CD14-positive monocyte (primary cell): ENCODE results near the gene ZNF688. TPM values are rescaled to one million over a fixed set of nuclear protein-coding genes. Genes with fewer than 3 reads are reported as not detected.

Source experiments
- DNase-seq, 3 donors: peaks; one replicate each; pipeline ENCODE4 v3.0.0-alpha.2; 2011 to 2022
- H2AFZ ChIP-seq: 2 replicates; pipeline ENCODE4 v1.6.0; 2012; ENCODE audit warnings: mild to moderate bottlenecking, low read depth, low read length, inconsistent platforms; ENCODE audit not compliant: insufficient read depth, poor library complexity, severe bottlenecking
- H3K27ac ChIP-seq, 2 donors: 1 replicate in 1 of 2; 2 replicates in 1 of 2; pipeline ENCODE4 v1.5.1; 2012 to 2013; ENCODE audit warnings: low read length in 2 of 2, control low read depth in 1 of 2, inconsistent platforms in 1 of 2, low read depth in 1 of 2, mild to moderate bottlenecking in 1 of 2
- H3K27me3 ChIP-seq, 2 donors: one replicate each; pipeline versions ENCODE4 v1.6.0 to v1.6.1; 2011 to 2013; ENCODE audit warnings: low read length in 2 of 2; ENCODE audit not compliant: control insufficient read depth in 2 of 2, insufficient read depth in 2 of 2
- H3K36me3 ChIP-seq, 2 donors: replicated peaks in 1 of 2; 1 replicate in 1 of 2; 2 replicates in 1 of 2; pipeline versions ENCODE4 v1.5.1 to v1.6.1; 2012 to 2013; ENCODE audit warnings: low read length in 2 of 2, control low read depth in 1 of 2, inconsistent platforms in 1 of 2, mild to moderate bottlenecking in 1 of 2; ENCODE audit not compliant: insufficient read depth in 2 of 2, control insufficient read depth in 1 of 2
- H3K4me1 ChIP-seq, 2 donors: 1 replicate in 1 of 2; 2 replicates in 1 of 2; pipeline versions ENCODE4 v1.5.1 to v1.6.1; 2012 to 2013; ENCODE audit warnings: low read length in 2 of 2, control low read depth in 1 of 2, inconsistent platforms in 1 of 2, mild to moderate bottlenecking in 1 of 2, moderate library complexity in 1 of 2; ENCODE audit not compliant: insufficient read depth in 2 of 2, control insufficient read depth in 1 of 2
- H3K4me2 ChIP-seq: replicated peaks from 2 replicates; pipeline ENCODE3; 2012; ENCODE audit warnings: low read length, moderate library complexity, mild to moderate bottlenecking; ENCODE audit not compliant: poor library complexity, severe bottlenecking; ENCODE audit errors: extremely low read depth
- H3K4me3 ChIP-seq, 3 experiments: fragments of 200-600 bp in 1 of 3; sonication (generic) in 1 of 3; replicated peaks in 1 of 3; 1 replicate in 2 of 3; 2 replicates in 1 of 3; pipeline ENCODE4 v1.5.1; 2011 to 2013; ENCODE audit warnings: low read length in 3 of 3, mild to moderate bottlenecking in 3 of 3, control low read depth in 2 of 3, low read depth in 2 of 3, inconsistent platforms in 1 of 3, moderate library complexity in 1 of 3
- H3K79me2 ChIP-seq: 2 replicates; pipeline ENCODE4 v1.6.0; 2012; ENCODE audit warnings: mild to moderate bottlenecking, control low read depth, inconsistent platforms, low read length, moderate library complexity; ENCODE audit not compliant: insufficient read depth
- H3K9ac ChIP-seq: 2 replicates; pipeline ENCODE4 v1.6.0; 2017; ENCODE audit warnings: low read length, mild to moderate bottlenecking; ENCODE audit not compliant: insufficient read depth, poor library complexity, severe bottlenecking
- H3K9me3 ChIP-seq, 2 donors: replicated peaks in 1 of 2; 1 replicate in 1 of 2; 2 replicates in 1 of 2; pipeline versions ENCODE4 v1.5.1 to v1.6.1; 2012 to 2013; ENCODE audit warnings: low read length in 2 of 2, control low read depth in 1 of 2; ENCODE audit not compliant: control insufficient read depth in 1 of 2, insufficient read depth in 1 of 2
- H4K20me1 ChIP-seq: 2 replicates; pipeline ENCODE4 v1.6.0; 2012; ENCODE audit warnings: mild to moderate bottlenecking, low read length, control low read depth, moderate library complexity; ENCODE audit not compliant: insufficient read depth
- H3K27ac Mint-ChIP-seq, 7 donors: one replicate each; pipeline ENCODE4 v1.8.0; 2020; ENCODE audit warnings: mild to moderate bottlenecking in 7 of 7, mixed read lengths in 7 of 7, moderate library complexity in 6 of 7, inconsistent platforms in 2 of 7
- H3K27me3 Mint-ChIP-seq, 3 donors: one replicate each; pipeline ENCODE4 v1.8.0; 2021 to 2022; ENCODE audit warnings: low read depth in 3 of 3, mild to moderate bottlenecking in 3 of 3, mixed read lengths in 3 of 3, moderate library complexity in 3 of 3, inconsistent platforms in 1 of 3
- H3K36me3 Mint-ChIP-seq, 2 donors: one replicate each; pipeline ENCODE4 v1.8.0; 2020; ENCODE audit warnings: mixed read lengths in 2 of 2, inconsistent platforms in 1 of 2, mild to moderate bottlenecking in 1 of 2
- H3K4me1 Mint-ChIP-seq: one replicate; pipeline ENCODE4 v1.8.0; 2020; ENCODE audit warnings: mild to moderate bottlenecking, mixed read lengths
- H3K4me3 Mint-ChIP-seq, 2 donors: one replicate each; pipeline ENCODE4 v1.8.0; 2020; ENCODE audit warnings: mild to moderate bottlenecking in 2 of 2, mixed read lengths in 2 of 2, moderate library complexity in 1 of 2
- H3K9me3 Mint-ChIP-seq, 7 donors: one replicate each; pipeline ENCODE4 v1.8.0; 2020 to 2022; ENCODE audit warnings: mixed read lengths in 7 of 7, mild to moderate bottlenecking in 6 of 7, moderate library complexity in 6 of 7, inconsistent platforms in 2 of 7
- WGBS: methylation state at CpG from one replicate; pipeline ENCODE4 v1.1.5; 2013; ENCODE audit warnings: missing lambda C conversion rate; ENCODE audit not compliant: insufficient coverage; 5-methylcytosine and 5-hydroxymethylcytosine counted together
- intact Hi-C, 2 donors: fragments of 100-400 bp; cut with micrococcal nuclease; formaldehyde crosslinking; loops; one replicate each; pipeline versions ENCODE4 v1.15.0 to v1.15.1; 2023
- polyA plus RNA-seq, 3 donors: library from polyadenylated mRNA; depleted of rRNA in 1 of 3; unstranded in 2 of 3; stranded (reverse) in 1 of 3; fragments of 300-500 nt in 2 of 3; fragments of >200 nt in 1 of 3; fragmentation: Illumina TruSeq in 2 of 3; gene quantifications; 1 replicate in 2 of 3; 2 replicates in 1 of 3; pipeline ENCODE4 v1.2.3, GENCODE V29; 2012 to 2021
- TF ChIP-seq, protein P1 (sequence below): fragments of 200-600 bp; IDR thresholded peaks from one replicate; pipeline ENCODE4 v1.8.0; 2022; ENCODE audit warnings: antibody characterized with exemption, mild to moderate bottlenecking

ZNF688 gene
- polyA plus RNA-seq, 3 donors, result 10.3 to 24.1 (median 18.9) TPM

DNA sequence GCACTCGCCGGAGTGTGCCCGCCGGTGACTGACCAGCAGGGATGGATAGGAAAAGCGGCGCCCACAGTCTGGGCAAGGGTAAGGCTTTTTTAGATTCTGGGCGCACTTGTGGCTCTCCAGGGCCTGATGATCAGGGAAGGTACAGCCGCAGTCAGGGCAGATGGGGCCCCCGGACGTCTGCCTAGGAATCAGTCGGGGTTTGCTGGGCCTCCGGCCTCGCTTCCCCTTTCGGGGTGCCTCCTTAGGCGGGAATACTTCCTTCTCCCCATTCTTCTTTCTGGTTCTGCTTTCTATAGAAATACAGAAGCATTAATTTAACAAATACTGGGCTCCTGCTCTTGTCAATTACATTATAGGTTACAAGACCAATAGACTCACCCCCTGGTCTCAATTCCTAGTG is 33.6 kb upstream of the ZNF688 start:
- Mint-ChIP-seq H3K36me3 (peaks cover 30 to 48% of the 10 kb centered on the region in 2 donors), H3K27ac (peak overlapping the region in 6 of 7 donors; percentile 75 to 90 (median 78)), H3K4me1 (peaks cover 67% of the 10 kb centered on the region), H3K9me3 (no peaks in the 10 kb centered on the region), H3K4me3 (peak overlapping the region; percentile 20 to 69), H3K27me3 (peaks cover 0 to 2% (median 0%) of the 10 kb centered on the region in 3 donors)
- Histone ChIP-seq H3K4me3 (peak overlapping the region in 1 of 3 experiments; percentile 60), H4K20me1 (peaks cover 8% of the 10 kb centered on the region), H3K36me3 (peaks cover 19 to 30% of the 10 kb centered on the region in 2 donors), H3K27ac (peak overlapping the region; percentile 47 to 66), H3K27me3 (no peaks in the 10 kb centered on the region), H3K9ac (peak overlapping the region; percentile 22), H3K4me2 (peak overlapping the region; percentile 69), H3K79me2 (peaks cover 57% of the 10 kb centered on the region), H3K4me1 (peaks cover 66 to 68% of the 10 kb centered on the region in 2 donors), H2AFZ (no peak overlapping the region), H3K9me3 (no peaks in the 10 kb centered on the region)
- WGBS, result 12% methylated on average over 15 of the region's 15 CpGs
- intact Hi-C loops, result loop anchor here in 1 of 2 donors (5.0 kb wide), 1 partner anchor 78 kb away; the partner anchor contains the start of gene ZNF768
- TF ChIP-seq, protein P1, sequence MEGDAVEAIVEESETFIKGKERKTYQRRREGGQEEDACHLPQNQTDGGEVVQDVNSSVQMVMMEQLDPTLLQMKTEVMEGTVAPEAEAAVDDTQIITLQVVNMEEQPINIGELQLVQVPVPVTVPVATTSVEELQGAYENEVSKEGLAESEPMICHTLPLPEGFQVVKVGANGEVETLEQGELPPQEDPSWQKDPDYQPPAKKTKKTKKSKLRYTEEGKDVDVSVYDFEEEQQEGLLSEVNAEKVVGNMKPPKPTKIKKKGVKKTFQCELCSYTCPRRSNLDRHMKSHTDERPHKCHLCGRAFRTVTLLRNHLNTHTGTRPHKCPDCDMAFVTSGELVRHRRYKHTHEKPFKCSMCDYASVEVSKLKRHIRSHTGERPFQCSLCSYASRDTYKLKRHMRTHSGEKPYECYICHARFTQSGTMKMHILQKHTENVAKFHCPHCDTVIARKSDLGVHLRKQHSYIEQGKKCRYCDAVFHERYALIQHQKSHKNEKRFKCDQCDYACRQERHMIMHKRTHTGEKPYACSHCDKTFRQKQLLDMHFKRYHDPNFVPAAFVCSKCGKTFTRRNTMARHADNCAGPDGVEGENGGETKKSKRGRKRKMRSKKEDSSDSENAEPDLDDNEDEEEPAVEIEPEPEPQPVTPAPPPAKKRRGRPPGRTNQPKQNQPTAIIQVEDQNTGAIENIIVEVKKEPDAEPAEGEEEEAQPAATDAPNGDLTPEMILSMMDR, result no peak
- peak; percentile 53 to 79 (median 66) for DNase-seq

DNA sequence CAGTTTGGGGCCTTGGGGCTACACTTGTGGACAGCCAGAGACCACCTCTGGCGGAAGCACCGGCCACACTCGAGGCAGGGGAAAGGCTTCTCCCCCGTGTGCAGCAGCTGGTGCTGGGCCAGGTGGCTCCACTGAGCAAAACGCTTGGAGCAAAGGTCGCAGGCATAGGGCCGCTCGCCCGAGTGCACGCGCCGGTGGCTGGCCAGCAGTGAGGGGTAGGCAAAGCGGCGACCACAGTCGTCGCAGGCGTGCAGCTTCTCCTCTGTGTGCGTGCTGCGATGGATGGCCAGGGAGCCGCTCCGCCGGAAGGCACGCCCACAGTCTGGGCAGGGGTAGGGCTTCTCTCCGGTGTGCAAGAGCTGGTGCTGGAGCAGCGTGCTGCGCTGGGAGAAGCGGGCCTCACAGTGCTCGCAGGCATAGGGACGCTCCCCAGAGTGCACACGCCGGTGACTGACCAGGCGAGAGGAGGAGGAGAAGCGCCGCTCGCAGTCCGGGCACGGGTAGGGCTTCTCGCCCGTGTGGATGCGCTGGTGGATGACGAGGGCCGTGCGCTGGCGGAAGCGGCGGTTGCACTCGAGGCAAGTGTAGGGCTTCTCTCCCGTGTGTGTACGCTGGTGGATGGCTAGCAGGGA is 32.9 kb upstream of the ZNF688 start:
- peak overlapping the region in 6 of 7 donors; percentile 45 to 90 (median 78) for H3K27ac Mint-ChIP-seq
- TF ChIP-seq, protein P1, result no peak
- peaks cover 63 to 66% of the 10 kb centered on the region in 2 donors for H3K4me1 ChIP-seq
- peak overlapping the region; percentile 22 for H3K9ac ChIP-seq
- H3K36me3 Mint-ChIP-seq, result peaks cover 30 to 48% of the 10 kb centered on the region in 2 donors
- peaks cover 51% of the 10 kb centered on the region for H3K79me2 ChIP-seq
- no peaks in the 10 kb centered on the region for H3K9me3 Mint-ChIP-seq
- H3K4me3 ChIP-seq, result peak overlapping the region in 1 of 3 experiments; percentile 60
- H3K4me3 Mint-ChIP-seq, result peak overlapping the region; percentile 39 to 69
- H3K27me3 ChIP-seq, result no peaks in the 10 kb centered on the region
- H3K4me1 Mint-ChIP-seq, result peaks cover 66% of the 10 kb centered on the region
- no peak for DNase-seq
- WGBS, result 94% methylated on average over 44 of the region's 49 CpGs
- H2AFZ ChIP-seq, result no peak overlapping the region
- H3K9me3 ChIP-seq, result no peaks in the 10 kb centered on the region
- H3K4me2 ChIP-seq, result peak overlapping the region; percentile 69
- intact Hi-C loops, result no loop called here
- H3K36me3 ChIP-seq, result peaks cover 19 to 30% of the 10 kb centered on the region in 2 donors
- peaks cover 0 to 2% (median 0%) of the 10 kb centered on the region in 3 donors for H3K27me3 Mint-ChIP-seq
- peak overlapping the region in 1 of 2 donors; percentile 47 for H3K27ac ChIP-seq
- H4K20me1 ChIP-seq, result peaks cover 8% of the 10 kb centered on the region
